GM19351 (cell line): ENCODE data around the gene RNASEH2A.

ENCODE experiments used
- ATAC-seq: cut with Tn5 transposase; IDR thresholded peaks from one replicate; pipeline ENCODE4 v1.9.1; 2021; ENCODE audit warnings: mild to moderate bottlenecking, moderate library complexity; ENCODE audit not compliant: unreplicated experiment

RNASEH2A gene

GRCh38 chr19:12782424-12783290 lies 23.7 kb upstream of the RNASEH2A start:
- ATAC-seq: no peak

- no peak for ATAC-seq
These were observed 23.0 kb upstream of the RNASEH2A start for GRCh38 chr19:12783291-12783848.

GRCh38 chr19:12783849-12784393 lies 22.5 kb upstream of the RNASEH2A start:
- no peak for ATAC-seq

GRCh38 chr19:12784394-12784870 lies 22.0 kb upstream of the RNASEH2A start:
- no peak for ATAC-seq

- ATAC-seq: no peak
These were observed 21.4 kb upstream of the RNASEH2A start for GRCh38 chr19:12784871-12785430.

GRCh38 chr19:12785431-12786031 lies 20.9 kb upstream of the RNASEH2A start:
- ATAC-seq: no peak

GRCh38 chr19:12786141-12786870 lies 20.1 kb upstream of the RNASEH2A start:
- no peak for ATAC-seq

- no peak for ATAC-seq
These were observed 19.4 kb upstream of the RNASEH2A start for GRCh38 chr19:12786952-12787351.

GRCh38 chr19:12787458-12787857 lies 18.9 kb upstream of the RNASEH2A start:
- no peak for ATAC-seq

GRCh38 chr19:12788042-12788681 lies 18.2 kb upstream of the RNASEH2A start:
- ATAC-seq: no peak

- no peak for ATAC-seq
These were observed 17.7 kb upstream of the RNASEH2A start for GRCh38 chr19:12788682-12789097.

- no peak for ATAC-seq
These were observed 17.1 kb upstream of the RNASEH2A start for GRCh38 chr19:12789098-12789903.

- ATAC-seq: peak; percentile 44
These were observed 16.3 kb upstream of the RNASEH2A start for GRCh38 chr19:12789904-12790619.

- no peak for ATAC-seq
These were observed 15.6 kb upstream of the RNASEH2A start for GRCh38 chr19:12790628-12791344.

GRCh38 chr19:12791345-12792050 lies 14.9 kb upstream of the RNASEH2A start, which contains the start of gene JUNB:
JUNB (plus strand) TSS chr19:12791486; CDS start chr19:12791772, 286 bp downstream.
- no peak for ATAC-seq

- no peak for ATAC-seq
These were observed 14.1 kb upstream of the RNASEH2A start for GRCh38 chr19:12792051-12792852.
